ENCODE measurements around the gene NDNF.

DNA sequence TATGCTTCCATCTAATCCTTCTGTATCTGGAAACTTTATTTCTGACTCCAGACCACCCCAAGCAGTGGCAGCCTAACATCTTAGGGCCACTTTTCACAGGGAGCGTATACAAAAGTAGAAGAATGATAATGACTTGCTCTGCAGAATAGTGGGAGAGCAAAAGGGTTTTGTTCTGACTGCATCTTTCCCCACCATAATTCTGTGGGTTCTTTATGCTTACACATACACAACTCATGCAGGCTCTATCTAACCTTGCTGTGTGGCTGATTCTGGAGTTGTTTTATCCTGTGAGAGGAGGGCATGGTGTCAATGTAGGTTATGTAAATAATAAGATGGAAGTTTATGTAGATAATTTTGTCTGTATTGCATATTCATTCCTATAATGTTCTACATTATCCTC is 42.4 kb upstream of the NDNF start:
- TF ChIP-seq, protein P1, sequence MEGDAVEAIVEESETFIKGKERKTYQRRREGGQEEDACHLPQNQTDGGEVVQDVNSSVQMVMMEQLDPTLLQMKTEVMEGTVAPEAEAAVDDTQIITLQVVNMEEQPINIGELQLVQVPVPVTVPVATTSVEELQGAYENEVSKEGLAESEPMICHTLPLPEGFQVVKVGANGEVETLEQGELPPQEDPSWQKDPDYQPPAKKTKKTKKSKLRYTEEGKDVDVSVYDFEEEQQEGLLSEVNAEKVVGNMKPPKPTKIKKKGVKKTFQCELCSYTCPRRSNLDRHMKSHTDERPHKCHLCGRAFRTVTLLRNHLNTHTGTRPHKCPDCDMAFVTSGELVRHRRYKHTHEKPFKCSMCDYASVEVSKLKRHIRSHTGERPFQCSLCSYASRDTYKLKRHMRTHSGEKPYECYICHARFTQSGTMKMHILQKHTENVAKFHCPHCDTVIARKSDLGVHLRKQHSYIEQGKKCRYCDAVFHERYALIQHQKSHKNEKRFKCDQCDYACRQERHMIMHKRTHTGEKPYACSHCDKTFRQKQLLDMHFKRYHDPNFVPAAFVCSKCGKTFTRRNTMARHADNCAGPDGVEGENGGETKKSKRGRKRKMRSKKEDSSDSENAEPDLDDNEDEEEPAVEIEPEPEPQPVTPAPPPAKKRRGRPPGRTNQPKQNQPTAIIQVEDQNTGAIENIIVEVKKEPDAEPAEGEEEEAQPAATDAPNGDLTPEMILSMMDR (IDR thresholded peaks at IDR 0.05; ENCODE audit: low read depth, low read length), result no peak
- TF ChIP-seq EZH2phosphoT487 (IDR thresholded peaks at IDR 0.05; ENCODE audit: low read depth), result no peak
